SK-N-SH (cell line): ENCODE results near the gene NME3. TPM values are rescaled to one million over a fixed set of nuclear protein-coding genes. Genes with fewer than 3 reads are reported as not detected.

ENCODE experiments used
- CTCF ChIA-PET: fragments of 300-600, 350-600 bp; formaldehyde crosslinking; extraction: SDS; loops from one replicate; lab custom pipeline; 2021; lab: Yijun Ruan, JAX
- POLR2A ChIA-PET: fragments of 350-600 bp; sonication (Branson Sonifier 250); formaldehyde crosslinking; extraction: SDS; loops from one replicate; lab custom pipeline; 2020; ENCODE audit warnings: antibody characterized with exemption, inconsistent platforms; lab: Yijun Ruan, JAX
- DNase-seq: peaks from one replicate; pipeline ENCODE4 v3.0.0; 2012
- H2AFZ ChIP-seq: fragments of 200-600 bp; sonication (generic); 2 replicates; pipeline ENCODE4 v1.8.1; 2016; ENCODE audit warnings: antibody characterized with exemption, mild to moderate bottlenecking, low read depth
- H3F3A ChIP-seq: fragments of 200-600 bp; sonication (generic); replicated peaks from 2 replicates; pipeline ENCODE3; 2016; ENCODE audit warnings: antibody characterized with exemption, mild to moderate bottlenecking; ENCODE audit not compliant: insufficient read depth
- H3K27ac ChIP-seq, 2 experiments: fragments of 200-500 bp in 1 of 2; fragments of 200-600 bp in 1 of 2; sonication (Bioruptor generic) in 1 of 2; sonication (generic), shearing (Covaris generic) in 1 of 2; 2 replicates each; pipeline versions ENCODE4 v1.5.1 to v1.6.1; 2014 to 2016; ENCODE audit warnings: low read depth in 2 of 2, inconsistent platforms in 1 of 2, low read length in 1 of 2, mild to moderate bottlenecking in 1 of 2, mixed read lengths in 1 of 2
- H3K27me3 ChIP-seq: fragments of 200-600 bp; sonication (generic), shearing (Covaris generic); 2 replicates; pipeline ENCODE4 v1.6.1; 2016; ENCODE audit warnings: mixed run types; ENCODE audit not compliant: insufficient read depth
- H3K36me3 ChIP-seq, 2 experiments: fragments of 200-500 bp in 1 of 2; fragments of 200-600 bp in 1 of 2; sonication (Bioruptor generic) in 1 of 2; sonication (generic) in 1 of 2; replicated peaks in 1 of 2; 2 replicates each; pipeline versions ENCODE3 to v1.5.1; 2014 to 2016; ENCODE audit warnings: low read length in 1 of 2, mild to moderate bottlenecking in 1 of 2; ENCODE audit not compliant: insufficient read depth in 2 of 2, control insufficient read depth in 1 of 2
- H3K4me1 ChIP-seq, 2 experiments: fragments of 200-500 bp in 1 of 2; fragments of 200-600 bp in 1 of 2; sonication (Bioruptor generic) in 1 of 2; sonication (generic), shearing (Covaris generic) in 1 of 2; 2 replicates each; pipeline versions ENCODE4 v1.5.1 to v1.6.1; 2014 to 2016; ENCODE audit warnings: low read depth in 1 of 2, low read length in 1 of 2, mixed run types in 1 of 2; ENCODE audit not compliant: insufficient read depth in 2 of 2, control insufficient read depth in 1 of 2
- H3K4me2 ChIP-seq: fragments of 200-600 bp; sonication (generic), shearing (Covaris generic); 2 replicates; pipeline ENCODE4 v1.6.1; 2017; ENCODE audit warnings: mixed run types
- H3K4me3 ChIP-seq, 2 experiments: fragments of 200-500 bp in 1 of 2; fragments of 200-600 bp in 1 of 2; sonication (Bioruptor generic) in 1 of 2; sonication (generic), shearing (Covaris generic) in 1 of 2; 2 replicates each; pipeline versions ENCODE4 v1.5.1 to v1.8.1; 2014 to 2016; ENCODE audit warnings: low read depth in 2 of 2, inconsistent platforms in 1 of 2, low read length in 1 of 2, mild to moderate bottlenecking in 1 of 2, mixed read lengths in 1 of 2, moderate library complexity in 1 of 2
- H3K79me2 ChIP-seq: fragments of 200-600 bp; sonication (generic); 2 replicates; pipeline ENCODE4 v1.8.1; 2017; ENCODE audit warnings: mild to moderate bottlenecking; ENCODE audit not compliant: insufficient read depth
- H3K9ac ChIP-seq: fragments of 200-600 bp; sonication (generic); 2 replicates; pipeline ENCODE4 v1.6.1; 2017; ENCODE audit warnings: mixed run types
- H3K9me2 ChIP-seq: fragments of 200-600 bp; sonication (generic); 2 replicates; pipeline ENCODE4 v1.6.1; 2017; ENCODE audit warnings: mixed run types
- H3K9me3 ChIP-seq: fragments of 200-600 bp; sonication (generic); 2 replicates; pipeline ENCODE4 v1.6.1; 2017; ENCODE audit warnings: mixed run types, mild to moderate bottlenecking, moderate library complexity
- H4K20me1 ChIP-seq: fragments of 200-600 bp; sonication (generic); 2 replicates; pipeline ENCODE4 v1.6.1; 2017; ENCODE audit warnings: mild to moderate bottlenecking, mixed run types; ENCODE audit not compliant: insufficient read depth
- CHD2 ChIP-seq: fragments of 150-350 bp; IDR thresholded peaks from 2 replicates; pipeline ENCODE4 v1.6.1; 2018; ENCODE audit warnings: low read length; ENCODE audit not compliant: partially characterized antibody
- FOSL2 ChIP-seq: IDR thresholded peaks from 2 replicates; pipeline ENCODE4 v1.4.0; 2012; ENCODE audit warnings: low read depth, mild to moderate bottlenecking, moderate library complexity, borderline replicate concordance
- FOXJ3 ChIP-seq: sonication (generic); formaldehyde crosslinking; IDR thresholded peaks from 2 replicates; pipeline ENCODE4 v1.5.1; 2020; ENCODE audit warnings: mild to moderate bottlenecking, missing genetic modification reagents
- FOXM1 ChIP-seq: IDR thresholded peaks from 2 replicates; pipeline ENCODE4 v1.4.0; 2012; ENCODE audit warnings: low read depth, mild to moderate bottlenecking
- GABPA ChIP-seq: IDR thresholded peaks from 2 replicates; pipeline ENCODE4 v1.4.0; 2012; ENCODE audit warnings: low read depth, mild to moderate bottlenecking
- JUND ChIP-seq: IDR thresholded peaks from 2 replicates; pipeline ENCODE4 v1.4.0; 2012
- NFIC ChIP-seq: IDR thresholded peaks from 2 replicates; pipeline ENCODE4 v1.4.0; 2012; ENCODE audit warnings: borderline replicate concordance
- NRF1 ChIP-seq: IDR thresholded peaks from 2 replicates; pipeline ENCODE4 v1.6.1; 2012; ENCODE audit warnings: low read depth, mild to moderate bottlenecking, low read length
- PBX3 ChIP-seq: IDR thresholded peaks from 2 replicates; pipeline ENCODE4; 2012
- POLR2AphosphoS5 ChIP-seq: IDR thresholded peaks from 2 replicates; pipeline ENCODE4 v1.6.1; 2012; ENCODE audit warnings: low read depth, low read length
- RCOR1 ChIP-seq: fragments of 150-350 bp; IDR thresholded peaks from 2 replicates; pipeline ENCODE4 v1.6.1; 2017; ENCODE audit warnings: antibody characterized with exemption, low read length
- REST ChIP-seq: IDR thresholded peaks from 2 replicates; pipeline ENCODE4 v1.6.1; 2012; ENCODE audit warnings: mild to moderate bottlenecking, low read depth, low read length, moderate library complexity
- RXRA ChIP-seq: IDR thresholded peaks from 2 replicates; pipeline ENCODE4 v1.4.0; 2012; ENCODE audit warnings: low read depth, mild to moderate bottlenecking, borderline replicate concordance
- SIN3A ChIP-seq: IDR thresholded peaks from 2 replicates; pipeline ENCODE4 v1.6.1; 2012; ENCODE audit warnings: low read depth, mild to moderate bottlenecking, low read length, moderate library complexity, borderline replicate concordance
- SMC3 ChIP-seq: IDR thresholded peaks from 2 replicates; pipeline ENCODE4 v1.6.1; 2012; ENCODE audit warnings: low read depth, low read length, improper control_type of control experiment
- TAF1 ChIP-seq: IDR thresholded peaks from 2 replicates; pipeline ENCODE4 v1.6.1; 2012; ENCODE audit warnings: low read depth, mild to moderate bottlenecking, low read length, moderate library complexity, borderline replicate concordance
- TCF12 ChIP-seq: IDR thresholded peaks from 2 replicates; pipeline ENCODE4 v1.4.0; 2012
- TEAD4 ChIP-seq: IDR thresholded peaks from 2 replicates; pipeline ENCODE4 v1.4.0; 2012; ENCODE audit warnings: mild to moderate bottlenecking, borderline replicate concordance; ENCODE audit not compliant: insufficient read depth
- USF2 ChIP-seq: fragments of 150-350 bp; IDR thresholded peaks from 2 replicates; pipeline ENCODE4 v1.6.1; 2017; ENCODE audit warnings: antibody characterized with exemption, low read length, low read depth, borderline replicate concordance
- WGBS: methylation state at CpG from one replicate; pipeline ENCODE4 v1.1.6; 2017; ENCODE audit warnings: low lambda C conversion rate; 5-methylcytosine and 5-hydroxymethylcytosine counted together
- polyA plus RNA-seq, 3 experiments: library from polyadenylated mRNA; depleted of rRNA; stranded (reverse); fragments of >200 nt; gene quantifications; 2 replicates each; pipeline ENCODE4 v1.2.3, GENCODE V29; 2012

NME3 gene
- polyA plus RNA-seq, 1 of the 3 experiments (the other 2 are of a cell fraction): 77.2 TPM

GRCh38 chr16:1740781-1741490, 30.4 kb downstream of the NME3 start:
- Histone ChIP-seq H3K9me2 (no peaks in the 10 kb centered on the region), H3K27me3 (no peaks in the 10 kb centered on the region), H4K20me1 (no peaks in the 10 kb centered on the region), H3K36me3 (peaks cover 0 to 33% of the 10 kb centered on the region in 2 experiments), H3K27ac (no peak overlapping the region), H3K4me1 (no peaks in the 10 kb centered on the region), H3K4me3 (no peak overlapping the region), H3K4me2 (no peak overlapping the region), H3K9me3 (no peaks in the 10 kb centered on the region), H2AFZ (no peak overlapping the region), H3K79me2 (0 out of 2 replicates have a peak, but pooled peaks cover 4% of the 10 kb centered on the region), H3K9ac (no peak overlapping the region), H3F3A (peaks cover 33% of the 10 kb centered on the region)
- no peak for DNase-seq
- 95% methylated on average over 24 of the region's 30 CpGs for WGBS
- no peak for TF ChIP-seq REST
- no peak for TF ChIP-seq SIN3A
- TF ChIP-seq USF2: no peak
- TF ChIP-seq NFIC: no peak
- TF ChIP-seq RXRA: no peak
- no peak for TF ChIP-seq POLR2AphosphoS5
- no peak for TF ChIP-seq FOXJ3
- no peak for TF ChIP-seq TCF12
- TF ChIP-seq SMC3: no peak
- no peak for TF ChIP-seq GABPA
- TF ChIP-seq TAF1: no peak
- no peak for TF ChIP-seq RCOR1
- TF ChIP-seq FOXM1: no peak
- no peak for TF ChIP-seq PBX3
- TF ChIP-seq JUND: no peak
- TF ChIP-seq CHD2: no peak
- no peak for TF ChIP-seq TEAD4
- TF ChIP-seq FOSL2: no peak
- TF ChIP-seq NRF1: no peak
- ChIA-PET CTCF (interaction anchor here (1.1 kb wide), 1 partner anchor 17 kb away, joined by 3 read pairs; no protein-coding TSS in a partner anchor), POLR2A (no interaction called here)
